Measurements from ENCODE around the gene RHEBL1.

The RHEBL1 gene, protein sequence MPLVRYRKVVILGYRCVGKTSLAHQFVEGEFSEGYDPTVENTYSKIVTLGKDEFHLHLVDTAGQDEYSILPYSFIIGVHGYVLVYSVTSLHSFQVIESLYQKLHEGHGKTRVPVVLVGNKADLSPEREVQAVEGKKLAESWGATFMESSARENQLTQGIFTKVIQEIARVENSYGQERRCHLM

DNA sequence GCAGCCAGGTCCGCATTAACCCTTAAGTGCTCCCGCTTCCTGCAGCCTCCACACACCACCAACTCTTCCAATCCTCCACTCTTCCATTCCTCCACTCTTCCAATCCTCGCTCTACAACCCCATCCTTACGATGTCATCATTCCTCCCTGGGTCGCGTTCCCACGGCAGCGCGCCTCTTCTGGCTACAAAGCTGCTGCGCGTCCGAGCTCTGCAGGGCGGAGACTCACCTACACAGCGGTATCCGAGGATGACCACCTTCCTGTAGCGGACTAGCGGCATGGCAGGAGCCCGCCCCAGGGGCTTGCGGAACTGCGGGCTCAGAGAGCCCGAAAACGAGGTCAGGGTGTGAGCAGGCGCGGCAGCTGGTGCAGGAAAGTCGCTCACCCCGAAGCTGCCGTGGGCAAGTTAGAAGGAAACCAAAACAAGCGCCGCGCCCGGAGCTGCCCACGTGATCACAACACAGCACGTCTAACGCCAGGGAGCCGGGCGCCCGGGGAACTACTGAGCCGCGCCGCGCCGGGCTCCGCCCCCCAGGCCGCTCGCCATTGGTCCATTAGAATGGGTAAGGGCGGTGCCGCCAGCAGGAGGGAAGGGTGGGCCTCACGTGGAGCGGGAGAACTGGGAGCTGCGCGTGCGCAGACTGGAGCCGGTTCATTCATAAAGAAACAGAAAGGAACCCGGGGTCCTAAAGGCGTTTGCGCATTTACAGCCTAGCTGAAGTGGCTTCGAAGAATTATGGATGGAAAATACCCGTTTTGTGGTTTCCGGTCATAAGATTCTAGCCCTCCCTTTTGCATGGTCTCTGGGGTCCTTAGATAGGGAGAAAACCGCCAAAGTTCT is at the start of gene RHEBL1:
Gene RHEBL1 (minus strand): TSS at position 473 of the 840 bp plus-strand sequence. CDS start 194 bp downstream, at position 279.
- peak; percentile 95 to 99 for DNase-seq (ENCODE audit: low read depth in 1 of 2, low spot score in 1 of 2)

GRCh38 chr12:49111206-49111605 is 41.4 kb upstream of the RHEBL1 start:
- DNase-seq (ENCODE audit: low read depth in 1 of 2, low spot score in 1 of 2): no peak

- peak; percentile 89 for DNase-seq (ENCODE audit: low read depth in 1 of 2, low spot score in 1 of 2)
Measured at GRCh38 chr12:49110464-49111155, 40.8 kb upstream of the RHEBL1 start, which contains the start of gene LMBR1L. Gene LMBR1L (minus strand): TSS chr12:49110847. CDS start chr12:49110555, 292 bp downstream.

DNA sequence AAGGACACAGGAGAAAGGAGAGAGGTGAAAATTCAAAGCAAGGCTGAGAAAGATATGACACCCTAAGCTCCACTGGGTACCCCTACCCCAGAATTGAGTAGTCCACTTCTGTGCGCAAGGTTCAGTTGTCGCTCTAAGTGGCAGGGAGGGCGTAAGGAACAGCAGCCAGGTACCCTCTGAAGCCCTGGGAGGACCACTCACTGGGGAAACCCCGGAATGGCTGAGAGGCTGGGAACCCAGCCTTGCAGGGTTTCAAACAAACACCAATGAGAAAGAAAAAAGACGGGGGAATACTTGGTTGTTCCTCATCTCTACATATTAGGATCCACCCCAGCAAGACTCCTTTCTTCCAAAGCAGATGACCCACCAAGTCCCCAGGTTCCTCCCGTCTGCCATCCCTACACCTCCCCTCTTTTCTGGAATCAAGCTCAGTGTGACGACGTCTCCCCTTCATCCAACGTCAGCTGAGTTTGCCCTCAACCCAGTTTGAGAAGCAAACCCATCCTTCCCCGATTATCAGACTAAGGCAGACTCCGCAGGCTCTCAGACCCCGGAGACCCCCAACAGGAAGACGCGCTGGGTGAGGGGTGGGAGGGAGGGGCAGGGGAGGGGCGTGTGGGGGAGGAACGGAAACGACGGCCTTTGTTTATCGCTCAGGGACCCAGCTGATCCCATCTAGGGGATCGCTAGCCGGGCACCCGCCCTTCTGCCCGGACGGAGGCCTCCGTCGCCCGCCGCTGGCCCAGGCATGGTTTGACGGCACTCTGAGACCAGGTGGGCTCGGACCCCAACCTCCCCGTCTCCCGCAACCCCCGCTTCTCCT is 40.1 kb upstream of the RHEBL1 start:
- no peak for DNase-seq (ENCODE audit: low read depth in 1 of 2, low spot score in 1 of 2)

- no peak for DNase-seq (ENCODE audit: low read depth in 1 of 2, low spot score in 1 of 2)
Measured at GRCh38 chr12:49108958-49109404, 39.2 kb upstream of the RHEBL1 start.

DNA sequence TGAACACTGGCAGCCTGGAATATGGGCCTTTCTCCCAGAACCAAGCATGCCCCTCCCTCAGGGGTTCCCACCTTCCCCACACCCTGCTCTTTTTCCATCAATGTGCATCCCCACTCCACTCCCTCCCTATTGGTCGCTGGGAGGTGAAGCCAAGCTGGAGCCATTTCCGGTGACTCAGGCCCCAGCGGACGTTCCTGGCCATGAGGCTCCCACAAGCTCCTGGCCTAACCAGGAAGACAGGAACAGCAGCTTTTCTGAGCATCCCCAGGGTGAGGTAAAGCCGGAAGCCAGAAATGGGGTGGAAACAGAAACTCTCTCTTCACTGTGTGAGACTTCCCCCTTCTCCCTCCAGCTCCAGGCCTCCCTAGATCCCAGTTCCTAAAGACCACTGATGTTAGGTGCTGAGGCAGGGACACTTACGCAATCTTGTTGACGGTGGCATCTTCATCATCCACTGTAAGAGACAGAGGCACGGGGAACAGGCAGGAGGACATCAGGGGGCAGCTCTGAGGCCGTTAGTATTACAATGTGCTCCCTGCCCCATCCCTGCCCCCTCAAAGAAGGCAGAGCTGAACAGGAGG is 35.8 kb upstream of the RHEBL1 start:
- DNase-seq (ENCODE audit: low read depth in 1 of 2, low spot score in 1 of 2): no peak

GRCh38 chr12:49104822-49105221 is 35.0 kb upstream of the RHEBL1 start:
- DNase-seq (ENCODE audit: low read depth in 1 of 2, low spot score in 1 of 2): no peak

- no peak for DNase-seq (ENCODE audit: low read depth in 1 of 2, low spot score in 1 of 2)
Measured at GRCh38 chr12:49100380-49100779, 30.6 kb upstream of the RHEBL1 start.

- no peak for DNase-seq (ENCODE audit: low read depth in 1 of 2, low spot score in 1 of 2)
Measured at GRCh38 chr12:49098703-49099102, 28.9 kb upstream of the RHEBL1 start.

DNA sequence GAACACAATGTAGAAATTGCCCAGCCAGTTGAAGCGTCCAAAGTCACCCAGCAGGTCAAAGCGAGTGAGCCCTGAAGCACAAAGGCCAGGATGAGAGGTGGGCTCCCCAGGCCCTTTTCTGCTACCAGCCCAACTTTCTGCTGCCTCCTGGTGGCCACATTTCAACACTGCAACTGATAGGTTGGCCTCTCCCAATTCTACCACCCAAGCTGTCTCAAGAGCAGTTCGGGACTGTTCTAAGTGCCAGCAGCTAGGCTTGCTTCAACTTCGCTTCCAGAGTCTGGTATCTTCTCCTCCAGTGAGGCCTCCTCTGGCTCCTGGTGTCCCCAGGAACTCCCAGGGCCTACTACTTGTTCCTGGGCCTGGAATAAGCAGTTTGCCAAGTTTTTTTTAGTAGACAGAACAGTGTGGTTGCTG is 28.3 kb upstream of the RHEBL1 start:
- peak; percentile 38 to 45 for DNase-seq (ENCODE audit: low read depth in 1 of 2, low spot score in 1 of 2)

DNA sequence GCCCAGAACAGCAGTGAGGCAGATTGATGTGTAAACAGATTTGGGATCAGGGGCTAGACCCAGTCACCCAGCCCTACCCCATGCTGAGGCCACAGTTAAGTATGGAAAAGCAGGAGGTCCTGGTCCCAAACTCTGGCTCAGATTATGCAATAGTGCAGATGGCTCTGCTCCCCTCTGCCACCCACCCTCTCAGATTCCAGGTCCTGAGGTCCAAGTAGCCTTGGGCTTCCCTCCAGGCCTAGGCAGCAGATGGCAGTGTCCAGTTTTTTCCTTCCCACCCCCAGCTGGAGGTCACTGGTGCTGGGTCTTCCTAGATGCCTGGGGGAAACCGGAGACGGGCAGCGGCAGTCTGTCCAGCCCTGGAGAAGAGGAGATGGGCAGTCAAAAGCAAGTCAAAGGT is 27.6 kb upstream of the RHEBL1 start:
- DNase-seq (ENCODE audit: low read depth in 1 of 2, low spot score in 1 of 2): no peak

DNA sequence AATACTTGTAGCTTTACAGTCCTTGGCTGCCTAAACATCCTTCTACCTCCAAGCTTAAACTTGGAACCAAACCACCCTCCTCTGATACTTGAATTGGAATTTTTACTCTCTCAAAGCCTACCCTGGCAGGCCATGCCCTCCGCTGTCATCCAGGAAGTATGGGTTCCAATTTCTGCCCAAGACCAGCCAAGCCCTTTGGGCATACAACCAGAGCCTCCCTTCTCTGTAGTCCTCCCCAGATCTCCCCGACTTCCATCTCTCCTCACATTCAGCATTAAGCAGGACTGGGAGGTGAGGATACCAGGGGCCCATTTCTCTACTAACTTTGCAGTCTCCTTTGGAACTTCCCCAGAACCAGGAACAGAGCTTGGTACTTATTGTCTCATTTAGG is 25.2 kb upstream of the RHEBL1 start:
- DNase-seq (ENCODE audit: low read depth in 1 of 2, low spot score in 1 of 2): no peak

DNA sequence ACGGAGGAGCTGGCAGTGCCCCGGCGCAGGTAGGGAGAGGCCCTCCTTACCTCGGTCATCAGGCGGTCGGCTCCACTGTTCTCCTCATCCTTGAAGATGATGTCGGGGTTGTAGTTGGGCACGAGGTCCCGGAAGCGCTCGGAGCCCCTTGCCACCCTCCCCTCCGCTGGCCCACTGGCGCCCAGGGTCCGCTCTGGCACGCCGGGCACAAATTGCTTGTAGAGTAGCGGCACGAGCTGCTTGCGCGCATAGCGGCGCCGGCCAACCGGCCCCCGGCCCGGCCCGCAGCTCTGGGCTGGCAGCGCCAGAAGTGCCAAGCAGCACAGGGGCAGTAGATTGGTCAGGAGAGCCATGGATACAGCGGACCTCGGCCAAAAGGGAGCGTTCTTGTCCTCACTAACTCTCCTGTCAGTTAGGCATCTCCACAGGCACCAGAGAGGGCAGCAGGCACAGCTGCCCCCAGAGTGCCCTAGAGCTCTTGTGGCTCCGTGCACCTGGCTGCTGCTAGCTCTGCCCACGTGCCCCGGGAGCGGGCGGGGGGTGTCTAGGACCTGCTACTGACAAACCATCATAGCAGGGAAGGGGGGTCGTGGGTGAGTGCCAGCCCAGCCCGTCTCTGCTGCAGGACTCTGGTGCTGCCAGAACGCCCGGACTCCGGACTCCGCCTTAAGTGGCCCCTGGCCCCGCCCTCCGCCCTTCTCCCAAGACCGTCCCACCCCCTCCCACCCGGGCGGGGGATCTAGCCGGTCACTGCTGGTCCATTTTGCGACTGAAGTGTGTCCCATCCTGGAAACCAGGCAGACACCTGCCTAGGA is 24.6 kb upstream of the RHEBL1 start, which contains the start of gene DHH:
Gene DHH (minus strand): TSS at position 642 of the 815 bp plus-strand sequence. CDS start 289 bp downstream, at position 353.
- no peak for DNase-seq (ENCODE audit: low read depth in 1 of 2, low spot score in 1 of 2)

GRCh38 chr12:49093792-49094159 is 24.0 kb upstream of the RHEBL1 start:
- no peak for DNase-seq (ENCODE audit: low read depth in 1 of 2, low spot score in 1 of 2)

DNA sequence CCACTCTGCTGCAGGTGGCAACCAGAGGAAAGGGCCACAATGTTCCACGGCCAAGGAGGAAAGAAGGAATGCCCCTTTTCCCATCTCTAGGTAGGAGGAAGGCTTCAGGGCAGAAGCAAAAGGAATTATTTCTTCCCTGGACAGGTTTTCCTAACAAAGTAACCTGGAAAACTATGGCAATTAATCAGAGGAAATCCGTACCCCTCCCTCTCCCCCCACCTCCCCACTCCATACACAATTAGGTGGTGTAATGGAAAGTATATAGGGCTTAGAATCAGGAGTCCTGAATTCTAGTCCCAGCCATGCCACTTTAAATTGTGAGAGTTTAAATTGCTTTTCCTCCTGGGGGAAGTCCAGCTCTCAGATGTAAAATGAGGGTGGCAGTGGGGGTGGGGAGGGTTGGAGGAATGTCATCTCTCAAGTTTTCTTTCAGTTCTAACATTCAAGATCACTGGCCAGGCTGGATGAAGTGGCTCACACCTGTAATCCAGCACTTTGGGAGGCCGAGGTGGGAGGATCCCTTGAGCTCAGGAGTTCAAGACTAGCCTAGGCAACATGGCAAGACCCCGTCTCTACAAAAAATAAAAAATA is 23.1 kb upstream of the RHEBL1 start:
- DNase-seq (ENCODE audit: low read depth in 1 of 2, low spot score in 1 of 2): no peak

DNA sequence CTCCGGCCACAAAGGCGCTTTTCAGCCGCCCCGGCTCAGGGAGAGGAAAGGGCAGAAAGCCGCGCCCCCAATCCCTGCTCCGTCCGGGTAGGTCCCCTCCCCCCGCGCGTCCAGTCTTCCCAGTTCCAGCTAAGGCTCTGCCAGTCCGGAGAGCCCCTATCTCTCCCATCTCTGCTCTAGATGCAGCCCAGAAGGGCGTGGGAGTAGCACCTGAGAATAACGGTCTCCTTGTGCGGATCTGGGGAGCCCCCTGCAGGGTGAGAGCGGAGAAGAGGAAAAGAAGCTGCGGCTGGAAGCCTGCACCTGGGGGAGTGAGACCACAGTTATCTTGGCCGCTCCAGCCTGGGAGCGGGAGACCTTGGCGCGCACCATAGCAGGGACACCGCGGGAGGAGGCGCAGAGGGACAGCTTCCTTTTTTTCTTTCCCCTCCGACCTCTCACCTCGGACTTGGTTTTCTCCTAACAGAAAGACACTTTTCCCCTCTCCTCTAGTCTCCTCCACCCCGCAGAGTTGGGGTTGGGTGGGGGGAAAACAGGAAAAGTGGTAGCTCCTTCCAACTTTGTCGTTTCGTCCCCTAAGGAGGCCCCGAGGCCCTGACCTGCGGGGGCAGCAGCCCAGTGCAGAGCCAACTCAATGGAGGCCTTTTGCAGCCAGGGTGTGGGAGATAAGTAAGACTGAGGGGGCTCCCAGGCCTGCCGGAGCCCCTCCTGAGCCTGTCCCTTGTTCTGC is 22.5 kb upstream of the RHEBL1 start:
- no peak for DNase-seq (ENCODE audit: low read depth in 1 of 2, low spot score in 1 of 2)

DNA sequence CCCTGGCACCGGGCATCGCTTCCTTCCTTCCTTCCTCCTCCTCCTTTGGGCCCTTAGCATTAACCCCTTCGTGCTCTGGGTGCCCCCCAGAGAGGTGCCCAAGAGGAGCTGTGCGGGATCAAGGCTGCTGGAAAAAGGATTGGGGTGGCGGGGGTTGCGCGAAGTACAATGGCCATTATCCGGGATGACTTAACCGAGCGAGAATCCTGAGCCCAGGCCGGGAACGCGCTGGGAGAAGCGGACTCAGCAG is 22.0 kb upstream of the RHEBL1 start:
- DNase-seq (ENCODE audit: low read depth in 1 of 2, low spot score in 1 of 2): no peak

DNA sequence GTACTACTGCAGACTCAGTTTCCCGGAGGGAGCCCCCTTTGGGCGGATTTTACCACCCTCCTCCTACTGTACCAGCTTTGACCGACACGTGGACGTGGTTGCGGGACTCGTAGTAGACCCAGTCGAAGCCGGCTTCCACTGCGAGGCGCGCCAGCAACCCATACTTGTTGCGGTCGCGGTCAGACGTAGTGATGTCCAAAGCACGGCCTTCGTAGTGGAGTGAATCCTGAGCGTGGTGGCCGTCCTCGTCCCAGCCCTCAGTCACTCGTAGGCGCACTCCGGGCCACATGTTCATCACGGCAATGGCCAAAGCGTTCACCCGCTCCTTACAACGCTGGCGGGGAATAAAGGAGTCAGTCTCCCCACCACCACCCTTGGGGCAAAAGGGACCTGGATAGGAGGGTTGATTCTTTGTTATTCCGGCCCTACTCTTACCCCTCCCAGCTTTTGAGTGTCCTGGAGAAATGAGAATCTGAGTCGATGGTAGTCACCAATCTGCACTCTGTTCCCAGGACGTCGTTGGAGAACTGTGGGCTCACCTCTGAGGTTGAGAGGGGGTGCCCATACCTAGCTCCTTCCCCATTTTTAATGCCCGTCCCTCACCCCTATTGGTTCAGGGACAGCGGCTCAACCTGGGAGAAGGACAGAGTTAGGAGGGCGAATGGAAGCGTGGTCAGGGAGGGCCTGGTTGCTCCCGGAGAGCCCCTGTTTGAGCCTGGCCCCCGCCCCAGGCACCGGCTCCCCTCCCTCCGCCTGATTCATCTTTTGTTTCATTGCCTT is 21.5 kb upstream of the RHEBL1 start:
- no peak for DNase-seq (ENCODE audit: low read depth in 1 of 2, low spot score in 1 of 2)

Measured in activated T-helper 1 cell treated with anti-CD3 and anti-CD28 coated beads, Interleukin-2, amount 50 U/mL, for 16 hours (primary cell).